ENCODE data around the gene SFXN2.
"Not testable (repeated sequence)": the region's sequence is repeated elsewhere in the genome, so short reads cannot be mapped to it uniquely, and the experiment has no call there.

The SFXN2 gene

DNA sequence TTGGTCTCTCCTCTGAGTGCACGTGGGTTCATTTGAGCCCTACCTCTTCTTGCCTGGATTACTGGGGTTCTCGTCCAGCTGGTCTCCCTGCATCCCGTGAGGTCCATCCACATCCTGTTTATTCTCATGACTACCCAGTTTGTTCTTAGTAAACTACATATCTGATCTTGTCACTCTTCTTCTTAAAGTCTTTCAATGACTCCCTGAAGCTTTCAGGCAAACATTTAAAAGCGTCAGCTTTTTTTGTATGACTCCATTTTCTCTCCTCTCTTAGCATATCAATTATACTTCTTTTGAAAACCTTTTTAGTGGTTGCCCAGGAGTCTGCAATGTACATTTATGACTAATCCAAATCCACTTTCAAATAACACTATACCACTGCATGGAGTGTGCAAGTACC lies 7.5 kb downstream of the SFXN2 start:
- no peak for DNase-seq

DNA sequence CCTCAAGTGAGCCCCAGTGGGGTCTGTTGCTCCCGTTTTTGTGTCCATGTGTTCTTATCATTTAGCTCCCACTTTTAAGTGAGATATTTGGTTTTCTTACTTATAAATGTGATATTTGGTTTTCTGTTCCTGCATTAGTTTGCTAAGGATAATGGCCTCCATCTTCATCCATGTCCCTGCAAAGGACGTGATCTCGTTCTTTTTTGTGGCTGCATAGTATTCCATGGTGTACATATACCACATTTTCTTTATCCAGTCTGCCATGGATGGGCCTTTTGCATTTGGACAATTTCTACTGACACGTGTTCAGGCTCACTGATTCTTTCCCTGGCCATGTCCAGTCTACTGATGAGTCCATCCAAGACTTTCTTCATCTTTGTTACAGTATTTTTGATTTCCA lies 9.6 kb downstream of the SFXN2 start:
- no peak for DNase-seq

DNA sequence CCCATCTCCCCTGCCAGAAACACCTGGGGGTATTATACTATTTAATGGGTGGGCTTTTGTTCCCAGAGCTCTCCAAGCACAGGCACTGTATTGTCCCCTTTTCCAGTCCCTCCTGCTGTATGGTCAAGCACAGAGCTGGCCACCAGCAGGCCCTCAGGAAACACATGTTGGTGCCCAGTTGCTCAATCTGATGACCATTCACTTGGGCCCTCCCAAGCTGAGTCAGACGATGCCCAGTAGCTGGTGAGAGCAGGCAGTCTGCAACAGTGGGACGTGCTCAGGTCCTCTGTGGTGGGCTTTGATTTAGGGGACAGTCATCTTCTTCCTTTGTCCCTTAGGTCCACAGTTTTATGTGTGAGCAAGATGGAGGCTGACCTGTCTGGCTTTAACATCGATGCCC lies 11.8 kb downstream of the SFXN2 start:
- no peak for DNase-seq

DNA sequence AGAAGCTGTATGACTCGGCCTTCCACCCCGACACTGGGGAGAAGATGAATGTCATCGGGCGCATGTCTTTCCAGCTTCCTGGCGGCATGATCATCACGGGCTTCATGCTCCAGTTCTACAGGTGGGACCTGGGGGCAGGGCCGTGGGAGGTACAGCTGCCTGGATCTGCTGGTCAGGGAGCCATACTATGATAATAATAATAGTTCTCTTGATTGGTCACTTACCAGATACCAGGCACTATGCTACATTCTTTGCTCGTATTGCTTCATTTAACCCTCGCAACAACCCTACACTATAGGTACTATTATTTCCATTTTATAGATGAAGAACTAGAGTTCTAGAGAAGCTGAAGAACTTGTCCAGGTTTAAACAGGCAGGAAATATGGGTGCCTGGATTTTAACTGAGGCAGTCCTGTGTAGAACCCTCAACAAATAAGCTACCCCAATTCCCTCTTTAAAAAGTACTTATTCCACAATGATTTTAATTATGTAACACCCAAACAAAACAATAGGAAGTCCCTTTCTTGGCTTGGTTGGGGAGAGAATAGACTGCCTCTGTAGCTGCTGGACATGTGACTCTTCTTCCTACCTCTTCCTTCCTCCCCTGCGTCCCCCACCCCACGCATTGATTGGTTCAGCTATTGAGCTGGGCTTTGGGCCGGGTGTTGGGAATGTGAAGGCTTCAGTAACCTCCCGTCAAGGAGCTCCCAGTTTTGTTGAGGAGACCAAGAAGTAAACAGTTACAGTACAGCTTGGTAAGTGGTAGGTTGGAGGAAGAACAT lies 12.8 kb downstream of the SFXN2 start:
- DNase-seq, result no peak

DNA sequence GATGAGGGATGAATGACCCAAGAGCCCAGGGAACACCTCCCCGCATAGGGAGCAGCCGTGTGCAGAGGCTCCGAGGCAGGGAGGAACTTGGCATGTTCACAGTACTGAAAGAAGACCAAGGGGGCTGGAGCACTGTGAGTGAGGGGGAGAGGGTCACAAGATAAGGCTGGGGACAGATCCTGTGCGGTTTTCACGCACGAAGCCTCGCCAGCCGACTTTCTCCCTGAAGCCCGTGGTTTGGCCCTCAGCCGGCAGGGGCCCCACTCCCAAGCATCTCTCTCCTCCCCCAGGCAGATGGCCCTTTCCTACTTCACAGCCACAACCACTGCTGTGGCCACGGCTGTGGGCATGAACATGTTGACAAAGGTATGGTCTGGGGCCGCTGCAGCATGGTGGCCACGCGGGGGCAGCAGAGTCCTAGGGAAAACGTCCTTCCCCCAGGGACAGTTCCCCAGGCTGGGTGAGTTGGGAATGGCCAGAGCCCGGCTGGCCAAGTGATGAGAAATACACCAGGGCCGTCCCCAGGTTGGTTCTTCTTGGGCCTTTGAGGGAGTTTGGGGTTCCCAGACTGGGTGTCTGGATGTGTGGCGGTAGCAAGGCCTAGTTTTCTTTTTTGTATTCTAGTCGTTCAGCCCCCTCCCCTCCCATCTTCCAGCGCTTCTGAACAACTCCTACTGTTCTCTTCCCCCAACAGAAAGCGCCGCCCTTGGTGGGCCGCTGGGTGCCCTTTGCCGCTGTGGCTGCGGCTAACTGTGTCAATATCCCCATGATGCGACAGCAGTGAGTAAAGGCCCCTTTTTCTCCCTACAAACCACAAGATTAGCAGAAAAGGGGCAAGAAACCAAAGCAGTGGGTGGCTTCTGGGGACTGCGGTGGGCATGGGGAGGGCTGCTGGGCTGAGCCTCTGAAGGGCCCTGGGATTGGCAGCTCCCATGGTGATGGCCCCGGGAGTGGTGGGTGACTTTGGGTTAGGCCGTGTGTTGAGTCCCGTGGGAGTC lies 14.9 kb downstream of the SFXN2 start:
- DNase-seq, result peak; percentile 70

DNA sequence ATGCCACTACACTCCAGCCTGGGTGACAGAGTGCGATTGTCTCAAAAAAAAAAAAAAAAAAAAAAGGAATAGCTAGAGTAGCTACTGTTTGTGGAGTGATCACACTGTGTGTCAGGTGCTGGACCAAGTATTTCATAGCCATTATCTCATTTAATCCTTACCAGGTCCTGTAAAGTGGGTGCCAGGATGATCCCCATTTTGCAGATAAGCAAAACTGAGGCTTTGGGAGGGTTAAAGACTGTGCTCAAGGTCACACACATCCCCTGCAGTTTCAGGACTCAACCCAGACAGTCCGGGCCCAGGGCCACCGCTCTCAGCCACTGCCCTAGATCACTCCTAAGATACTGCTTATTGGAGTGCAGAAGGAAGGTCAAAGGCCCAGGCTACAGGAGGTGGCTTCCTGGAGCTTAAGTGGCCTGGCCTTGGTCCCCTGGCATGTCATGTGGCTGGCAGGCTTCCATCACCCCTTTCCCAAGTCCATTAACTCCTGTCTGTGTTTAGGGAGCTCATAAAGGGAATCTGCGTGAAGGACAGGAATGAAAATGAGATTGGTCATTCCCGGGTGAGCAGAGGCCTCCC lies 16.9 kb downstream of the SFXN2 start:
- DNase-seq, result no peak

DNA sequence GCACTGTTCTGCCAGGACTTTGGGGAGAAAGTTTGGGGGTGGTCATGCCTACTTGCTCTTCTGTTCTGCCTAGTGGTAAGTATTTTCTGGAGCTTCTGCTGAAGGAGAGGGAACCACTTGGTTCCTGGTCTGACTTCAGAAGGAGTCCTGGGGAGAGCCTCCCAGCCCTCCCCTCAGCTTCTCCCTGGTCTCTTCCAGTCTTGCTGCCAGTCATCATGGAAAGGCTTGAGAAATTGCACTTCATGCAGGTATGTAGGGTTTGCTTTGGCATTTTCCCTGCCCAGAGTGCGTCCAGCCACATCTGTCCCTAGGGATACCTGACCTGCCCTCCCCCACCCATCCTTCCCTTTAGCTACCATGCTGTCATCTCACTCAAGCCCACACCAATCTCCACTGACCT lies 18.2 kb downstream of the SFXN2 start:
- DNase-seq, result no peak

DNA sequence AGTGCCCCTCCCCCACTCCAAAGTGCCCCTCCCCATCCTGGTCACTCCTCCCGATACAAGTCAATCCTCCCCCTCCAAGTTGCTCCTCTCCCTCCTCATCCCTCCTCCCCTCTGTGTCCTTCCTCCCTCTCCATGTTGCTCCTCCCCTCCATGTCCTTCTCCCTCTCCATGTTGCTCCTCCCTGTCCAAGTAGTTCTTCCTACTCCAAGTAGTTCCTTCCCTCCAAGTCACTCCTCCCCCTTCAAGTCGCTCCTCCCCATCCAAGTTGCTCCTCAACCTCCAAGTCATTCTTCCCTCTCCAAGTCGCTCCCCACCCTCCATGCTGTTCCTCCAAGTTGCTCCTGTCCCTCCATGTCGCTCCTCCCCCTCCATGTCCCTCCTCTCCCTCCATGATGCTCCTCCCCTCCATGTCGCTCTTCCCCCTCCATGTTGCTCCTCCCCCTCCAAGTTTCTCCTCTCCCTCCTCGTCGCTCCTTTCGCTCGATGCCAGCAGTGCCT lies 20.7 kb downstream of the SFXN2 start:
- no peak for DNase-seq

DNA sequence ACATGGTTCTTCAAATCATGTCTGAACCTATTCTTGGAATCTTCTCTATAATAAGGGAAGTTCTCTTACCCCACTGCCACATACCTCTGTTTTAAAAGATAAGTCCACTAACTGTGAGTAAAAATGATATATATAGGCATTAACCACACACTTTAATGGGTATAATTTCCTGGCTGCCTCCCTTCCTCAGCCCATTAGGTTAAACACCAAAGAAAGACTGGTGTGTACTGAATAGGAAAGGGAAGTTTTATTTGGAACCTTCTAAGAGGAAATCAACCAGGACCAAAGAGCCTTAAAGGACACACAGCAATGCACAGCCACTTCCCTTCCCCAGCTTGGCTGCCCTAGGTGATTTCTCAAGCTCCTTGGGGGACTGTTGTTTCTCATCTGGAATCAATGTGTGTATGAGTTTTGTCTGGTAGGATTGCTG lies 24.3 kb downstream of the SFXN2 start:
- DNase-seq, result no peak

DNA sequence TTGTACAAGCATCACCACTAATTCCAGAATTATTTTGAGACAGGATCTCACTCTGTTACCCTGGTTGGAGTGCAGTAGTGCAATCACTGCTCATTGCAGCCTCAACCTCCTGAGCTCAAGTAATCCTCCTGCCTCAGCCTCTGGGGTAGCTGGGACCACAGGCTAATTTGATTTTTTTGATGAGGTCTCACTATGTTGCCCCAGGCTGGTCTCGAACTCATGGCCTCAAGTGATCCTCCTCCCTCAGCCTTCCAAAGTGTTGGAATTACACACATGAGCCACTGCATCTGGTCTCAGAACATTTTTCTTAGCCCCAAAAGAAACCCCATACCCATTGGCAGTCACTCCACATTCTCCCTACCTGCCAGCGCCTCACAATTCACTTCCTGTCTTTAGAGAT lies 25.8 kb downstream of the SFXN2 start:
- DNase-seq, result no peak

DNA sequence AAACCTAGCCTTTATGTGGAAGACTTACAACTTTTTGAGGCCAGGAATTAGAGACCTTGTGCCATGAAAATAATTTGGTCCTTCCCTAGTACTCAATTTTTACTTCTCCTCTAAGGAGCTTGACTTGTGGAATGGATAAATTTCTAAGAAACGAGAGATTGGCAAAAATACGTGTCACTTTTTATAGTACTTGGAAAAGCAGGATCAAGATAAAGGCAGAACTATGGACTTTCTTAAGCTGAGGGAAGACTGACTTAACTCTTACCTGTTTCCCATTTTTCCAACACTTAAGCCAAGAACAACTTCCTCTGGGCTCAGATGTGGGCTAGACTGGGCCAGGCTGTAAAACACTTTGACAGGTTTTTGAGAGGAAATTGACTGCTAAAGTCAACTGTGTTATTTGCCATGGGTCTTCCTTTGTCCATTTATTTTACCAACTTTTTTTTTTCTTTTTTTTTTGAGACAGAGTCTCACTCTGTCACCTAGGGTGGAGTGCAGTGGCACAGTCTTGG lies 27.3 kb downstream of the SFXN2 start:
- no peak for DNase-seq

DNA sequence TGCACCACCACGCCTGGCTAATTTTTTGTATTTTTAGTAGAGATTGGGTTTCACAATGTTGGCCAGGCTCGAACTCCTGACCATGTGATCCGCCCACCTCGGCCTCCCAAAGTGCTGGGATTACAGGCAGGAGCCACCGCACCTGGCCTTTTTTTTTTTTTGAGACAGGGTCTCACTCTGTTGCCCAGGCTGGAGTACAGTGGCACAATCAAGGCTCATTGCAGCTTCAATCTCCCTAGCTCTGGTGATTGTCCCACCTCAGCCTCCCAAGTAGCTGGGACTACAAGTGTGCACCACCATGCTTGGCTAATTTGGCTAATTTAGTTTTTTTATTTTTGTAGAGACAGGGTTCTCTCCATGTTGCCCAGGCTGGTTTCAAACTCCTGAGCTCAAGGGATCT lies 27.9 kb downstream of the SFXN2 start:
- DNase-seq, result not testable (repeated sequence)

DNA sequence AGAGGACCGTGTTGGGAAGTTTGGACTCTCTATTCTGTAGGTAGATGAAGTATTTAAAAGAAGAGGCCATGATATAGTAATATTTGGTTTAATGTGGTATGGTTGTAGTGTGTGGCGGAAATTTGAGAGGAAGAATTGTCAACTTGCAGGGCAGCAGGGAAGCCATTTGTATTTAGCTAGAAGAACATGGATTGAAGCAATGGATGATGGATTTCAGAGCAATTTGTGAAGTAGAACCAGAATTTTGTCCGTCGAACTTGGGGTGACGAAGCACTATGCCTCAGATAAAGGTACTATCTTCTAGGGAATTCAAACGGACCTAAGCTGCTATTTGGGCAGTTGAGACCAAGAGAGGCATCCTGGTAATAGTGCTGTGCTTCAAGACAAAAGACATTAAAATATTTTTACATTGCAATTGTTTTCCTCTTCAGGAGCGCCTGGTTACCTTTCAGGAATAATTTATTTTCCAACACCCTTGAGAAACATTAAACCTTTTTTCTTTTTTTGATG lies 28.7 kb downstream of the SFXN2 start:
- DNase-seq, result no peak

DNA sequence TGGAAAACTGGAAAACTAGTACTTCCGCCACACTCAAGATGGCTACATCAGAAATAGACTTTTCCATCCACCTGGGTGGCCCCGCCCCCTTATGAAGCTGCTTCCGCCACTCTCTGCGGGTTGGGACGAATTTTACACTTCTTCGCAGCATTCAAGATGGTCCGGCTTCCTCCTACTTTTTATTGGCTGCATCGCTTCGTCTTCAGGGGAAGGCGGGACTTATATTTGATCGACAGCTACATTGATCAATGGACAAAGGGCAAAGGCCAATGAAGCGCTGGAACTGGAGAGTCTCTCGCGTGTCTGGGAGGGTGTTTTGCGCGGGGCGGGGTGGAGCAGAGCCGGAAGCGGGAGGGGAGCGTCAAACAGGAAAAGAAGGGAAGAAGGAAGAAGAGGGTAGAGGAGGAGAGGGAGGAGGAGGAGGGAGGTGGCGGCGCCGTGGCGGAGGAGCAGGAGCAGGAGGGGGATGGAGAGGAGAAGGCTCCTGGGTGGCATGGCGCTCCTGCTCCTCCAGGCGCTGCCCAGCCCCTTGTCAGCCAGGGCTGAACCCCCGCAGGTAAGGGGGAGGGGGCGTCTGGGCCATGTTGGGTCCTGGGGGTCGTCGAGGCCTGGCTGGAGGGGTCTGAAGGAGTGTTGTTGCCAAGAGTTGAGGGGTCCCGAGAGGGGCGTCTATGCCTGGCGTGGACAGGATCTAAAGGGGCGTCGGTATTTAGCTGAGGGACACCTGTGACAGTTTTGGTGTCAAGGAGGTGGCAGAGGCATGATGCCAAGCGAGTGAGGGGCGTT lies 29.3 kb downstream of the SFXN2 start, which contains the start of gene WBP1L:
TSS of gene WBP1L (plus strand) at position 361 of the 786 bp plus-strand sequence. CDS start at position 467, 106 bp downstream.
- peak; percentile 100 for DNase-seq

DNA sequence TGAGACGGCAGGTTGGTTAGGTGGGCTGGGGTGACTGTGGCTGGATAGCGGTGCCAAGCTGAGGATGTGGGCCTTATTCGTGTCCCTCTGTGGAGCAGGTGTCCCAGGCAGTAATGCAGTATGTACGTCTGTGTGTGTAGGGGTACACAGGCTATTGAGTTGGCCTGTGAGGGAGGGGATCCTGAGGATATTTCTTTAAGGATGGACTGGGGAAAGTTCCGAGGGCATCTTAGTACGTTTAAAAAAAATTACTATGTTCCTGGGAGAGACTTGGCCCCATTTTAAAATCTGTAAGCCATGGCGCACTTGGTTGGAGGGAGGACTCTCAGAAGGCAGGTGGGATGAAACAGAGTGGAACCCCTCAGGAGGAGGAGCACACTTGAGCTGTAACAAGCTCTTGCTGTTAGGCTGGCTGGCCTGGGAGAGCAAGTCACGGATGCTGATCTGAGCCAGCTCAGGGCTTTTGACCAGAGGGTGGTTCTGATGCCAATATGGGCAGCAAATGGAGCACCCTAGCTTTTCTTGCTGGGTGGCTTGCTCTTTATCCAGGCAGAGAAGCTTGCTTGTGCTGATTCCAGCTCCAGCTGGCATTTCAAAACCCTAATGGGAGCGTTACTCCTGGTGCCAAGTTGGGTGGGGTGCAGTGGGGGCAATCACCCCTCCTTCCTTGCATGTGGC lies 30.1 kb downstream of the SFXN2 start:
- DNase-seq, result no peak

DNA sequence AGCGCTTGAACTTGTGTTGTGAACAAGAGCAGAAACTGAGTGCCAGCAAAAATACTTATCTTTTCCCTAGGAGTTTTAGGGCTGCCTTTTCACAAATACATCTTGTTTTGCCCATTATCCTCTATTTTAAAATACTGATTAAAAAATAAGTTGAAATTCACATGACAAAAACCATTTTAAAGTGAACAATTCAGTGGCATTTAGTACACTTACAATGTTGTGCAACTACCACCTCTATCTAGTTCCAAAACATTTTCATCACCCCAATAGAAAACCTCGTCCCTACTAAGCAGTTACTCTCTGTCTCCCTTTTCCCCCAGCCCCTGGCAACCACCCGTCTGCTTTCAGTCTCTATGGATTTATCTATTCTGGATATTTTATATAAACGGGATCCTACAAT lies 30.7 kb downstream of the SFXN2 start:
- DNase-seq, result no peak

DNA sequence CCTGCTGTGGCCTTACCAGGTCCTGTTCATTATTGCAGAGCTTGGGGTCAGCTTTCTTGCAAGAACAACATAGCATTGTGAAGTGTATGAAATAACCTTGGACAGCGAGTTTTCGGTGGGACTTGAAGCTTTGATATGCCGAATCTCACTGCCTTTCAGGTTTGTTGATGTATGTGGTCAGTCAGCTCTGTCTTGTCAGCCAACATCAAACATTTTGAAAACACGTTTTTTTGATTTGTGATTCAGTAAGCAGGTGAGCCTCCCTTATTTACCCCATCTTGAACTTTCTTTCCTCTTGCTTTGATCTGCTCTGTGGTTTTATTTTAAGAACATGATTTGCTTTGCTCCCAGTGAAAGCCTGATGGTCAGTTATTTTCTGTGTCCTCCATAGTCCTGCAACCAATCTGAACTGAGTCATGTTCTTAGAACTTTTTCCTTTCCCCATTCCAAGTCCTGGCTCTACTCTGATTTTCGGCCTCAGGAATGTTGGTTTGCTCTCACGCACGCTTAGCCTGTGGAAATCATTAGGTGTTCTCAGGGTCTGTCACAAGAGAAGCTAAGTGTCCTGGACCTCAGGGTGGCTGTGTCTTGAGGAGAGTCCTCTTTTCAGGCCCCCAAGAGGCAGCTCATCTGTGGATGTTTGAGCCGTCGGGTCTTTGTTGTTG lies 38.0 kb downstream of the SFXN2 start:
- peak; percentile 70 for DNase-seq

DNA sequence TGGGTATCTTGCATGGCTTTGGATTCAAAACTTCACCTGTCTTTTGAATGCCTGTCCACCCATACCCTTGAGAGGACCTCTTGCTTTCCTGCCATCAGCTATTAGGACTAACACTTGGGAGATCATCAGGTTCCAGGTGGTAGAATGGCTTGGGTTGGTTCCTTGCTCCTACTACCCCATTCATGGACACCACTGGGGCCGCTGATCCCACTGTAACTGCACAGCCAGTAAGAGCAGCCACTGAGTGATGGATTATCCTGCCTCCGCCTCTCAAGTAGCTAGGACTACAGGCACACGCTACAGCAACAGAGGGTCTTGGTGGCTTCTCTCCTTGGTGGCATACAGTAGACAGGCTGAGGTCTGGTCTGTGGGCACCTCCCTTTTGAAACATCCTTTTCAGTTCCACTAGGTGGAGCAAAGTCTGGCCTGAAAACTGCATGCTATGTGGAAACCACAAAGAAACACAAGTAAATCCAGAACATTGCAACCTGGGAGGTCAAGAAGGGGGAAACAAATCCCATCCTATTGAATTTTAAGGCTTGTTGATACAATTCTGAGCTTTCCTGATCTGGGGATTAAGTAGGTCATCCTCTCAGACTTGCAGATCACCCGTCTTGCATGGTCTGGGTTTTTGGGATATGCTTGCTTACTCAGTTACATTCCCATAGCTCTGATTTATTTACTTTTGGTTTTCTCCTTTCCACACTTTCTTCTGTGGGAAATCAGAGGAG lies 38.7 kb downstream of the SFXN2 start:
- peak; percentile 77 for DNase-seq

DNA sequence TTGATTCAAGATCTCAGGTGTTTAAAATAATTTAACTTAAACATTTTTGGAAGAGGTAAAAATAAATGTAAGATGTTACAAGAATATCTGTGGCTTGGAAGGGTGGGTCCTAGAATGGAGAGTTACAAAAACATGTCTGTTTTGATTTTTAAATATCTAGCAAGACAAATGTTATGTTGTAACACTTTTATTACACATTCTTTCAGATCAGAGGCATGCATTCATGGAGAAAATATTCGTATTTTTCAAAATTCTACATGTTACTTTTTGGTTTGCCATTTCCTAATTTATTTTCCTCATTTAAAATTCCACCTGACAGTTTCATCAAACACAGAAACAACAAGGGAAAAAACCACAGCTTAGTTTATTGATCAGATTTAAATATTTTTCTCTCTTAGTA lies 39.3 kb downstream of the SFXN2 start:
- DNase-seq, result no peak

DNA sequence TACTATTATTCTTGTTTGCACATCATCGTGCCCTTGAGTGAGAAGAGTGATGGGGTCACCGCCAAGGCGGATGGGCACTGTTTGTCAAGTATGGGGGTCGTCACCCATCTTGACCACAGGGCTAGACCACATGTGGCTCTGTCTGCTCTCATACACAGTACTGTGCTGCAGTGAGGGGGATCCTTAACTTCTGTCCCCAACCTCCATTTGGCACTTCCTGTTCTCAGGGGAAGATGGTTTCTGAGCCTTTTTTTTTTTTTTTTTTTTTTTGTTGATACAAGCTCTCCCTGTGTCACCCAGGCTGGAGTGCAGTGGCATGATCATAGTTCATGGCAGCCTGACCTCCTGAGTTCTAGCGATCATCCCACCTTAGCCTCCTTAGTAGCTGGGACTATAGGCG lies 42.9 kb downstream of the SFXN2 start:
- no peak for DNase-seq
